MM.1S (cell line): ENCODE data around the gene RBBP5.

Experiments
- DNase-seq: peaks from one replicate; pipeline ENCODE4 v3.0.0-alpha.2; 2015
- H2AFZ ChIP-seq: fragments of 300-600 bp; sonication (generic); 2 replicates; pipeline ENCODE4 v1.6.0; 2016; ENCODE audit warnings: antibody characterized with exemption, low read length
- H3F3A ChIP-seq: fragments of 300-600 bp; sonication (generic); 2 replicates; pipeline ENCODE4 v1.6.1; 2016; ENCODE audit warnings: mild to moderate bottlenecking, antibody characterized with exemption, low read length, moderate library complexity, mixed read lengths; ENCODE audit not compliant: insufficient read depth
- H3K27ac ChIP-seq: fragments of 300-600 bp; sonication (generic); 2 replicates; pipeline ENCODE4 v1.5.1; 2016; ENCODE audit warnings: mild to moderate bottlenecking, low read length
- H3K27me3 ChIP-seq: fragments of 300-600 bp; sonication (generic); replicated peaks from 2 replicates; pipeline ENCODE4 v1.6.0; 2016; ENCODE audit warnings: low read length; ENCODE audit not compliant: insufficient read depth
- H3K36me3 ChIP-seq: fragments of 300-600 bp; sonication (generic); replicated peaks from 2 replicates; pipeline ENCODE4 v1.6.1; 2016; ENCODE audit warnings: mild to moderate bottlenecking, low read length, mixed read lengths; ENCODE audit not compliant: insufficient read depth
- H3K4me1 ChIP-seq: fragments of 300-600 bp; sonication (generic); 2 replicates; pipeline ENCODE4 v1.6.1; 2016; ENCODE audit warnings: low read length, mixed read lengths
- H3K4me2 ChIP-seq: fragments of 300-600 bp; sonication (generic); 2 replicates; pipeline ENCODE4 v1.6.0; 2016; ENCODE audit warnings: low read depth, low read length
- H3K4me3 ChIP-seq: fragments of 300-600 bp; sonication (generic); 2 replicates; pipeline ENCODE4 v1.5.1; 2016; ENCODE audit warnings: low read length, mixed read lengths
- H3K79me2 ChIP-seq: fragments of 300-600 bp; sonication (generic); 2 replicates; pipeline ENCODE4 v1.6.1; 2016; ENCODE audit warnings: mixed run types, low read length, mixed read lengths
- H3K9ac ChIP-seq: fragments of 300-600 bp; sonication (generic); 2 replicates; pipeline ENCODE4 v1.6.1; 2016; ENCODE audit warnings: low read length, mixed read lengths
- H3K9me2 ChIP-seq: fragments of 300-600 bp; sonication (generic); replicated peaks from 2 replicates; pipeline ENCODE4 v1.6.1; 2016; ENCODE audit warnings: mild to moderate bottlenecking, low read length, mixed read lengths; ENCODE audit not compliant: insufficient read depth
- H3K9me3 ChIP-seq: fragments of 300-600 bp; sonication (generic); replicated peaks from 2 replicates; pipeline ENCODE4 v1.6.1; 2016; ENCODE audit warnings: mild to moderate bottlenecking, low read length, mixed read lengths; ENCODE audit not compliant: insufficient read depth
- H4K20me1 ChIP-seq: fragments of 300-600 bp; sonication (generic); 2 replicates; pipeline ENCODE4 v1.6.1; 2016; ENCODE audit warnings: mild to moderate bottlenecking, low read length, moderate library complexity, mixed read lengths; ENCODE audit not compliant: insufficient read depth
- EZH2 ChIP-seq: fragments of 300-600 bp; sonication (generic); optimal IDR thresholded peaks from 2 replicates; pipeline ENCODE3; 2017; ENCODE audit warnings: low read depth, mild to moderate bottlenecking, antibody characterized with exemption, low read length, mixed read lengths
- EZH2phosphoT487 ChIP-seq: fragments of 300-600 bp; sonication (generic); IDR thresholded peaks from 2 replicates; pipeline ENCODE4 v1.6.1; 2018; ENCODE audit warnings: antibody characterized with exemption, low read length
- TF ChIP-seq, protein P1 (sequence below): fragments of 300-600 bp; sonication (generic); IDR thresholded peaks from 2 replicates; pipeline ENCODE4 v1.5.1; 2016; ENCODE audit warnings: antibody characterized with exemption, low read length, mixed read lengths

Gene RBBP5

DNA sequence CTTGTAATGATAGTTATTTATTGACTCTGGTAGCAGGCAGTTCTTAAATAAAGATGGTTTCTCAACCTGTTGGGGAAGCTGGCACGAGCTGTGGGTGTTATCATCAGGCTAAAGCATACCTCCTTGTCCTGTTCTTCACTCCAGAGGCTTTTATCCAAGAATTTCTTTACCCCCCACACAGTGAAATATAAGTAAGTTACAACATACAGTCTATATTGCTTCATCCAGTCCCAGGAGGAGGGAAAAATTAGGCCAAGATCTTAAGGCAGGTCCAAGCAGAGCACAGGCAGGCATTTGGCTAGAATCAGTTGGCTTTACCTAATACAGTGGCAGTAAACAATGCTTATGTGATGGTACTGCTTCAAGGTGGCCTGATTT lies 43.9 kb downstream of the RBBP5 start:
- no peaks in the 10 kb centered on the region for H3K4me1 ChIP-seq
- no peaks in the 10 kb centered on the region for H3K36me3 ChIP-seq

DNA sequence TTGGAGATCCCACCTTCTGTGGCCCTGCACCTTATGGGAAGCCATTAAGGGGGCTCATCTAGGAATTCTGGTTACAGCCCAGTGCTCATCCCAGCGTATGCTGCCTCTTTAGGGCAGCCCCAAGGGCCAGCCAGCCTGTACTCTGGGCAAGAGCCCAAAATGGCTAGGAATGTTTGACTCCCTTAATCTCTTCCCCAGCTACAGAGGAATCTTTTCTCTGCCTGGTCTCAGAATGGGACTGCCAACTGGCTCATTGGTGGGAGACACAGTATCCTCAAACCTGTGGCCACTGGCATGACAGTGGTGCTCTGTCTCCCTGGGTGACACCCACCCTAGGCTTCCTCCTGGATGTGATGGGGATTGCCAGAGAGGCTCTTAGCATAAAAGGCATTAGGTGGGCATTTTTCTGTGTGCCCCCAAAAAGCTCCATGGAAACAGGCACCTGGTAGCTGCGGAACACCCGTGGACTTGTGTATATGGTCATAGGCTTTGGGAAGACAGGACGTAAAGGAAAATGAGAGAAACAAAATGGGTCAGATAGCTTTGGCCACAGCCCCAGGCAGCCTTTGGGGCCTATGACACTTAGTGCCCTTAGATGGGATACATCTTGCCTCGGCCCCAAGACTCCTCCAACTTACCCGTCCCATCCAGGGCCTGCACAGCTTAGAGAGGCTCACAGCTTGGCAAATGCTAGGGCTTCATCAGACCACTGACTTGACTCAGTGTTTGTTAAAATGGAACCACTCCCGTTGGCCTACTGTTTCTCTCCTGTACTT lies 44.4 kb downstream of the RBBP5 start:
- Histone ChIP-seq H3K36me3 (no peaks in the 10 kb centered on the region), H3K27ac (no peak overlapping the region), H3K4me1 (no peaks in the 10 kb centered on the region), H4K20me1 (no peaks in the 10 kb centered on the region), H3K4me2 (no peak overlapping the region), H3K79me2 (no peaks in the 10 kb centered on the region), H3K27me3 (no peaks in the 10 kb centered on the region), H3K4me3 (no peak overlapping the region), H3F3A (no peaks in the 10 kb centered on the region), H3K9ac (no peak overlapping the region), H3K9me2 (no peaks in the 10 kb centered on the region), H3K9me3 (no peaks in the 10 kb centered on the region), H2AFZ (no peak overlapping the region)
- no peak for DNase-seq
- TF ChIP-seq EZH2phosphoT487 (no peak), EZH2 (no peak)
- TF ChIP-seq, protein P1, sequence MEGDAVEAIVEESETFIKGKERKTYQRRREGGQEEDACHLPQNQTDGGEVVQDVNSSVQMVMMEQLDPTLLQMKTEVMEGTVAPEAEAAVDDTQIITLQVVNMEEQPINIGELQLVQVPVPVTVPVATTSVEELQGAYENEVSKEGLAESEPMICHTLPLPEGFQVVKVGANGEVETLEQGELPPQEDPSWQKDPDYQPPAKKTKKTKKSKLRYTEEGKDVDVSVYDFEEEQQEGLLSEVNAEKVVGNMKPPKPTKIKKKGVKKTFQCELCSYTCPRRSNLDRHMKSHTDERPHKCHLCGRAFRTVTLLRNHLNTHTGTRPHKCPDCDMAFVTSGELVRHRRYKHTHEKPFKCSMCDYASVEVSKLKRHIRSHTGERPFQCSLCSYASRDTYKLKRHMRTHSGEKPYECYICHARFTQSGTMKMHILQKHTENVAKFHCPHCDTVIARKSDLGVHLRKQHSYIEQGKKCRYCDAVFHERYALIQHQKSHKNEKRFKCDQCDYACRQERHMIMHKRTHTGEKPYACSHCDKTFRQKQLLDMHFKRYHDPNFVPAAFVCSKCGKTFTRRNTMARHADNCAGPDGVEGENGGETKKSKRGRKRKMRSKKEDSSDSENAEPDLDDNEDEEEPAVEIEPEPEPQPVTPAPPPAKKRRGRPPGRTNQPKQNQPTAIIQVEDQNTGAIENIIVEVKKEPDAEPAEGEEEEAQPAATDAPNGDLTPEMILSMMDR: no peak

More for the DNA sequence above, 43.9 kb downstream of the RBBP5 start:
- no peaks in the 10 kb centered on the region for H3K79me2 ChIP-seq
- no peak overlapping the region for H2AFZ ChIP-seq
- no peak for TF ChIP-seq EZH2phosphoT487
- TF ChIP-seq, protein P1: no peak
- TF ChIP-seq EZH2: no peak
- no peak overlapping the region for H3K4me3 ChIP-seq
- H3K27me3 ChIP-seq: no peaks in the 10 kb centered on the region
- H3K4me2 ChIP-seq: no peak overlapping the region
- H3K9me2 ChIP-seq: no peaks in the 10 kb centered on the region
- H3K27ac ChIP-seq: no peak overlapping the region
- no peak for DNase-seq
- H4K20me1 ChIP-seq: no peaks in the 10 kb centered on the region
- no peaks in the 10 kb centered on the region for H3F3A ChIP-seq
- no peaks in the 10 kb centered on the region for H3K9me3 ChIP-seq
- H3K9ac ChIP-seq: no peak overlapping the region

DNA sequence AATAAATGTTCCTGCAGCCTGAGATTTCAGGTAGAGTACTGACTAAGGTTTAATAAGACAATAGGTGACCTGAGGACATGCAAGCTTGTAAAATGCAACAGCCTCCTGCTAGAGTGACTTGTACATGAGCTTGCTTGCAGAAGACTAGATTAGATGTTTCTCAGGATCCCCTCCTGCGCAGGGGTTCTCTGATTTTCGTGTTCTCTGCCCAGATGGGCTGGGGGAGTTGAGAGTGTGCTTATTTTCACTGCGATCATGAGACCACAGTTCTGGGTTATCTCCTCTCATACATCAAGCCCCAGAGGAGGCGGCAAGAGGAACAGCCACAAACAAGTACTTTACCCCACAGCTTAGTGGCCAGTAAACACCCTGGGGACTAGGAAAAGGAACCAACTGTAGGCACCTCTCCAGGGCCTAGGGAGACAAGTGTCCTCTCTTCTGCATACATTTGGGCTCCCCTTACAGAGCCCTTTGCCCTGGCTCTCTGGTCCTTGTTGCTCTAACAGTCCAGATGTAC lies 45.5 kb downstream of the RBBP5 start:
- Histone ChIP-seq H3K36me3 (no peaks in the 10 kb centered on the region), H3K4me1 (no peaks in the 10 kb centered on the region), H2AFZ (no peak overlapping the region), H3F3A (no peaks in the 10 kb centered on the region), H3K4me3 (no peak overlapping the region), H3K27me3 (no peaks in the 10 kb centered on the region), H4K20me1 (no peaks in the 10 kb centered on the region), H3K9me3 (no peaks in the 10 kb centered on the region), H3K9me2 (no peaks in the 10 kb centered on the region), H3K27ac (no peak overlapping the region), H3K79me2 (no peaks in the 10 kb centered on the region), H3K4me2 (no peak overlapping the region), H3K9ac (no peak overlapping the region)
- DNase-seq: no peak
- TF ChIP-seq EZH2phosphoT487: no peak
- no peak for TF ChIP-seq EZH2
- TF ChIP-seq, protein P1: no peak
